NCI-H526 (cell line): ENCODE measurements around the gene TARDBP.
"Not testable (repeated sequence)": the region's sequence is repeated elsewhere in the genome, so short reads cannot be mapped to it uniquely, and the experiment has no call there.

Source experiments
- DNase-seq, 2 experiments: peaks; one replicate each; lab custom pipeline; 2025; lab: John Stamatoyannopoulos, UW

TARDBP gene

DNA sequence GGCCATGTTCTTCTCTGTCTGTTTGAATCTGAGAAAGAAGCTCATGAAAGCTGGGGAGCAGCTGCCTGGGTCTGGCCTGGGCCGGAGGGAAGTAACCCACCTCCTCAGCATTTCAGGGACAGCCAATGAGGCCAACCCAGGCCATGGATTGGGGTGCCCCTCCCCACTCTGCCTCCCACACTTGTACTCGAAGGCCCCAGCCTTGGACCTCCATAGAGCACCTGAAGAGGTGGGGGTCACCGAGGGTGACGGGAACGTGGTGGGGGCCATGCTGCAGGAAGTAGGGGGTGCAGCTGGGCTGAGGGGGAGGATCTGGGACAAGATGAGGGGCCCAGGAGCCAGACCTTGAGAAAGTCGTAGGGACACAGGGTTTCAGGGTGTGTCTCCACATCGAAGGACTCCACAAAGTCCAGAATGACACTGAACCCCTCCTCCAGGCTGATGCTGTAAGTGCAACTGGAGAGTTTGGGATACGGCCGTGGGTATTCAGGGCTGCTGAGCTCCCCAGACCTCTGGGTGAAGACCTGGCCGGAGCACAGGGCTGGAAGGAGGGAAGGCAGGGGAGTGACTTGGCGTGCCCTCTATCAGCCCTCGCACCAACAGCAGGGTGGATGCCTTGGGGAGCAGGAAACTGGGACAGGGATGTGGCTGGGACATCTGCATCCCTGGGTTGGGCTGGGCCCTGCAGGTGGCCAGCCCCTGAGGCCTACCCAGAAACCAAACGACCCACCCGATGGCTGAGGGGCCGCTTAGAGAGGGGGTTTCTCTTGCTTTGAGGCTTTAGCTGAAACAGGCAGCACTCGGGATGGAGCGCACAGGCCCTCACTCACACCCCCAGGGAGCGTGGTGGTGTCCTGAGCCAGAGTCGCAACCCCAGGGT, 30.8 kb downstream of the TARDBP start:
- no peak for DNase-seq

DNA sequence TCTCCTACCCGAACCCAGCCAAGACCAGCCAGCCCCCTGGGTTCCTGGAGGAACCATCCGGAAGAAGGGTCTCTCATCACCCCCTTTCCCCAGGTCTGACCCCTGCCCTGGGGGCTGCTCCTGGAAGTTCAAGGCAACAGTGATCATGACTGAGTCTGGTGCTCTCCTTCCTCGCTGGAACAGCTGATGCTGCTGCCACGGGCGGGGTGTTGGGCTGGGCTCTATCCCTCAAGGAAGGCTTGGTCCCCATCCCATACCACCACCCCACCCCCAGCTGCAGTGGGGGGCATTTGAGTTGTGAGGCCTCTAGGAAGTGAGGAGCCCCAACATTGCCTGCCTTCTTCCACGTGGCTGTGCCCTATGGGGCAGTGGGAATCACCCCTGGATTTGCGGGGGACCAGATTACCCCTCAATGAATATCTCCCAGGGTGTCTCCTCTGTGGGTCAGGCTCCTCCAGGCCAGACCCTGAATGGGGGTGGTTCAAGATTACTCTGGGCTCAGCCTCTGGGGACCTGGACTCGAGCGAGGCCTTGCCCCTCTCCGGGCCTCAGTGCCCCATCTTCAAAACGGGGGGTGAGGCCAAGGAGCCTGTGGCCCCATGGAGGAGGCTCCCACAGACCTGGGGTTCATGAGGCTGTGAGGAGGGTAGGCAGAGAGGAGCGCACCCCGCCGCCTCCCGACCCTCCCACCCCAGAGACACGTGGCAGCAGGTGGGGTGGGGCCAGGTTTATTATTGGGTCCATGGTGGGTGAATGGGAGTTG, 31.8 kb downstream of the TARDBP start:
- DNase-seq = no peak

DNA sequence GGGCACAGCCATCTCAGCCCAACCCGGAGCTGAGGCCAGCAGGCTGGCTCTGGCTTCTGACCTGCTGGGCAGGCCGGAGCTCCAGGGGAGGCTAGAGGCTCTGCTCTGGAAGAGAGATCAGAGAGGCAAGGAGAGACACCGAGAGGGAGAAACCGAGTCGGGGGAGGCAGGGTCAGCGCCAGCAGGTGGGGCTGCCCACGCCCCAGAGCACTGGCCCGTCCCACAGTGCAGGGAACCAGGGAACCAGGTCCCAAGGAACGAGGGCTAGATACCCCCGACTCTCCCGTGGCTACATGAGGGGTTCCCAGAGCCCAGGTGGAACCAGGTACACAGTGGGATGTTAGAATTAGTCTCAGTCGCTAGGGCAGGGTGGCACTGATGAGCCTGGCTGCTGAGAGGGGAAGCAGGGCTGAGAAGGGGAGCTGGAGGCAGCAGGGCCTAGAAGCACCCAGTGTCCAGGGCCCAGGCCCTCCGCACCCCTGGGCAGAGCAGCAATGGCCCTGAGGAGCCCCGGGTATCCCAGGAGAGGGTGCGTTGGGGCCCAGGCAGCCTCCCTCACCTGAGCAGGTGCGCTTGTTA, 32.5 kb downstream of the TARDBP start:
- no peak for DNase-seq

DNA sequence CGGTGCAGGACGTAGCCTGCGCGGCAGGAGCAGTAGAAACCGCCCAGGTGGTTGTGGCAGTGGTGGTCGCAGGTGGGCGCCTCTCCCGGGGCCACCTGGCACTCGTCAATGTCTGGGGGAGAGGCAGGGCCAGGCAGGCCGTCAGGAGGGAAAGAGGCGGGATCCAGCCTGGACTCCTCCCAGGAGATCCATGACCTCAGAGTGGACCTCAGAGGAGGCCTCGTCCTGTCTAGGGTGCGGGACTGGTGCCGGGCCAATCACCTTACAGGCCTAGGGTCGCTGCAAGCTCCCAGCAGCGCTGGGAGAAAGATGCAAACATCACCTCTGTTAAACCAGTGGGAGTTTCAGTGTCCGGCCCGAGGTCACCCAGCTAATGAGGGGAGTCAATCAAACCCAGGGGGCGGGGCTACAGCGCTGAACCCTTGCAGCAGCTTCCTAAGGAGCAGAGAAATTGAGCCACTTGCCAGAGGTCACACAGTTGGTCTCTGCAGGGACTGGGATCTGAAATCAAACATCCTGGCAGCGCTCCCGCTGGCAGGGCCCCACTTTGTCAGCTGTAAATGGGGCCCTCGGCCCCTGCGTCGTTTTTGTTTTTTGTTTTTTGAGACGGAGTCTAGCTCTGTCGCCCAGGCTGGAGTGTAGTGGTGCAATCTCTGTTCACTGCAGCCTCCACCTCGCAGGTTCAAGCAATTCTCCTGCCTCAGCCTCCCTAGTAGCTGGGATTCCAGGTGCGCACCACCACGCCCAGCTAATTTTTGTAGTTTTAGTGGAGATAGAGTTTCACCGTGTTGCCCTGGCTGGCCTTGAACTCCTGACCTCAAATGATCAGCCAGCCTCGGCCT, 33.2 kb downstream of the TARDBP start:
- peak in 1 of 2 experiments; percentile 22 for DNase-seq

DNA sequence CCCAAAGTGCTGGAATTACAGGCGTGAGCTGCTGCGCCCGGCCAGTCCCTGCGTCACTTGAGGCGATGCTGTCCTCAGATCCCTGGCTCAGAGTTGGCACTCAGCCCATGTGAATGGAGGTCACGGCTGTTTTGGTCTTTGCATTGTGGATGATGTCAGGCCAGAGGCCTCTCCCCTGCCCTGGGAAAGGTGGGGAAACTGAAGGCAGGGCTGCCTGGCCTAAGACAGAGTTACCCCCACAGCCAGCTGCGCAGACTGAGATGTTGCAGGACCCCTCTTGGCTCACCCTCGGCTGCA, 33.8 kb downstream of the TARDBP start:
- DNase-seq = no peak

DNA sequence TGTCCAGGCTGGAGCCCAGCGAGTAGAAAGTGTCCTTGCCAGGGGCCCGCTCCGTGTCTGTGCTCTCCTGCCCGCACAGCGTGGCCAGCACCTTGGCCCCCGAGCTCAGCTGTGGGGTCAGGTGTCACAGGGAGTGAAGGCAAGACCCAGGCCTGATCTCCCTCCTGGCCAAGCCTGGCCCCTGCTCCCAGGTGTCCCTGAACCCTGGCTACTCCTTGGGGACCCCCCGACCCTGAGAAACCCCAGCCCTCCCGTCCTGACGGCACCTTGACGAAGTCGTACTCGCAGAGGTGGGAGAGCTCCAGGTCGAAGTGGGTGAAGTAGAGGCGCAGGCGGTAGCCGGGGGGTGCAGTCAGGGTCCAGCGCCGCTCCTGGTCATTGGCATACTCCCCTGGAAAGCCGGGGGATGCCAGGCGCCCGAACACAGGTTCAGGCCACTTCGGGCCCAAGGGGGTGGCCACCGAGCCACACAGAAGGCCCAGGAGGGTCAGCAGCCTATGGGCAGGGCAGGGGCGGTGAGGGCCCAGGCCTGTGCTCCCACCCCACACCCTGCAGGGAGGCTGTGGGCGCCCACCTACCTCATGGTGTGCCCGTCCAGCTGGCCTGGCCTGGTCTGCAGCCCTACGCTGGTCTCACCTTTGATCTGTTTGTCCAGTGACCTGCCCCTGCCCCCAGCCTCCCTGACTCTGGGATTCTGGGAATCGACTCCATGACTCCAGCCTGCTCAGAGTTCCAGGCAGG, 34.3 kb downstream of the TARDBP start, which contains the start of gene MASP2:
TSS of gene MASP2 (minus strand) at position 615 of the 741 bp plus-strand sequence. CDS start at position 583, 32 bp downstream.
- no peak for DNase-seq

DNA sequence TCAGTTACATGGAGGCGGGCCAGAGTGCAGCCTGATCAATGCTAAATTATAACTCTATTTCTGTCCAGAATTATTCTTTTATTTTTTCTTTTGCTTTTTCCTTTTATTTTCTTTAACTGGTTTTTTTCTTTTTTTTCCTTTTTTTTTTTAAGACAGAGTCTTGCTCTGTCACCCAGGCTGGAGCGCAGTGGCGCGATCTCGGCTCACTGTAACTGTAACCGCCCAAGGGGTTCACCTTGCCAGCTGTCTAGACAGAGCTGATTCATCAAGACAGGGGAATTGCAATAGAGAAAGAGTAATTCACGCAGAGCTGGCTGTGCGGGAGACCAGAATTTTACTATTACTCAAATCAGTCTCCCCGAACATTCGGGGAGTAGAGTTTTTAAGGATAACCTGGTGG, 38.7 kb downstream of the TARDBP start:
- DNase-seq = not testable (repeated sequence)

DNA sequence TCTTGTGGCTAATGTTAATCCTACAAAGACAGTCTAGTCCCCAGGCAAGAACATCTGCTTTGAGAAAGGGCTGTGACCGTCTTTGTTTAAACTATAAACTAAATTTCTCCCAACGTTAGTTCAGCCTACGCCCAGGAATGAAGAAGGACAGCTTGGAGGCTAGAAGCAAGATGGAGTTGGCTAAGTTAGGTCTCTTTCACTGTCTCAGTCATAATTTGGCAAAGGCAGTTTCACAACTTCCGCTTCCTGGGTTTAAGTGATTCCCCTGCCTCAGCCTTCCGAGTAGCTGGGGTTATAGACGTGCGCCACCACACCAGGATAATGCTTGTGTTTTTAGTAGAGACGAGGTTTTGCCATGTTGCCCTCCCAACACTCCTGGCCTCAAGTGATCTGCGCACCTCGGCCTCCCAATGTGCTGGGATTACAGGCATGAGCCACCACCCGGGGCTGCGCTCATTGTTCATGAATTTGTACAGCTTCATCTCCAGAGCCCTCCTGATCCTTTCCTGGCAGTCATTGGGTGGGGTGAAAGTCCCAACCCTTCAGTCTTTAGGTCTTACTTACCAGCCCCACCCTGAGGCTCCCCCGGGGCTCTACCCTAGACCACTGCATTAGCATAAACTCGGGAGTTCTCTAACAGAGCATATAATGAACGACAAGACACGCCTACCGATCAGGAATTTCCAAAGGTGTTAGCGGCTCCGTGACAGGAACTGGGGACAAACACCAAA, 39.5 kb downstream of the TARDBP start:
- peak in 1 of 2 experiments; percentile 26 for DNase-seq

DNA sequence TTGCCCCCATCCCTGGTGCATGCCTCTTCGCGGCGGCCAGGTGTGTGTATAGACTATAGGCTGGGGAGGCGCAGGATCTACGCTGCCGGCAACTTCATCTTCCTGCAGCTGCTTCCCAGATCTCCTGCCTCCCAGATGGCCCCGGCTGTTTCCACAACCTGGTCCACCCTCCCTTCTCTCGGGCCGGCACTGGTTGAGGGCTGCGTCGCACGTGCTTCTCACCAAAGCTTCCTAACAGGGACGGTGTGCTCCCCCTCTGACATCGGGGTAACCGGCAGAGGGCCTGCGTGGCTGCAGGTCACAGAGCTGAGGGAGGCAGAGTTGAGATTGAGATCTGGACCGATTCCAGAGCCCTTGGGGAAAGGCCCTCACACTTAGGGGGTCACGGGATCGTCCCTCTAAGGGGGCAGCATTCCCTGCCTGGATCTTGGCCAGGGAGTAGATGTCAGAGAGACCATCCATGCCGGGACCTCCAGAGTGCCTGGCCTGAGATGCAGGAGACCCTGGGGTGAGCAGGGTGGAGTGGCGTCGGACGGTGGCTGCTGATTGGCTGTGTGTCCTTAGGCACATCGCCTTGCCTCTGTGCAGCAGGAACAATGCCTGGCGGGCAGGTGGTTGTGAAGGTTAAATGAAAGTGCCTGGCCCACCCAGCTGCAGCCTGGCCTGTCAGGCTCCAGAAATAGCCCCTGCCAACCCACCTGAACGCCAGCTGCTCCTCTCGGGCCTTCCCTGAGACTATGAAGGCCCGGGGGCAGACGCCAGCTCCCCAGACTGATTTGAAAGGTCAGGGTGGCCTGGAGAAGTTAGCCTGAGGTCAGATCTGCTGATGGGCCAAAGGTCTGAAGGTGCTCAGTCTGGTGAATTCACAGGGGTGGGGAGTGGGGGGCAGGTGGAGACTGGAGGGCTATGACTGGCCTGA, 40.6 kb downstream of the TARDBP start:
- peak in 1 of 2 experiments; percentile 46 for DNase-seq

DNA sequence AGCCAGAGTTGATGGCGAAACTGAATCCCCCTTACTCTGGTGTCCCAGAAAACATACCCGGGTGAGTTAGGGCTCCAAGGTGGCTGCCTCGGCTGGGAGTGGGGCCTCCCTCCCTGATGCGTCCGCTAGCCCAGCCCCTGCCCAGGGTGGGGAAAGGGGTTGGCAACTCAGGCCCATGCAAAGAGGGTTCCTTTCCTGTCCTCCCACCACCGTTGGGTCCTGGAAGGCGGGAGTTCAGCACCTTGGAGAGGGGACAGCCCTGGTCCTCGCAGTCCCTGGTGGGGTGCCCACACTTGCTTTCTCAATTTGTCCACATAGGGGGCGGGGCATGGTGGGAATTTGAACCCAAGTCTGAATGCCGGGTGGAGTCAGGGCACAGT, 41.3 kb downstream of the TARDBP start:
- no peak for DNase-seq

DNA sequence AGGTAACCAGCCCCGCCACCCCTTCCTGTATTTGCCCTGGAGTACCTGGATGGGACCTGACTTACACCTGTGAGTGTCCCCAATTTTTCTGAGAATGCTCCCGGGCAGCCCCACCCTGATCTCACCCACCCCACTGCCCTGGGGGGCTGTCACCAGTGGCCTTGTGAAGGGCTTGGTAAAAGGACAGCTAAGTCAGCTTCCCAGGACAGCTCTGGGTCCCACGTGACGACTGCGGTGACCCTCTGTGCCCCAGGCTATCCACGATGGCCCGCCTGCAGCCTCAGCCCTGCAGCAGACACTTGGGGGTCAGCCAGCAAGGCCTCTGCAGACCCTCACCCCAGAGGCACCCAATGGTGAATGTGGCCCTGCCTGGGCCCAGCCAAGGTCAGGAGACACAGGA, 41.7 kb downstream of the TARDBP start:
- no peak for DNase-seq

DNA sequence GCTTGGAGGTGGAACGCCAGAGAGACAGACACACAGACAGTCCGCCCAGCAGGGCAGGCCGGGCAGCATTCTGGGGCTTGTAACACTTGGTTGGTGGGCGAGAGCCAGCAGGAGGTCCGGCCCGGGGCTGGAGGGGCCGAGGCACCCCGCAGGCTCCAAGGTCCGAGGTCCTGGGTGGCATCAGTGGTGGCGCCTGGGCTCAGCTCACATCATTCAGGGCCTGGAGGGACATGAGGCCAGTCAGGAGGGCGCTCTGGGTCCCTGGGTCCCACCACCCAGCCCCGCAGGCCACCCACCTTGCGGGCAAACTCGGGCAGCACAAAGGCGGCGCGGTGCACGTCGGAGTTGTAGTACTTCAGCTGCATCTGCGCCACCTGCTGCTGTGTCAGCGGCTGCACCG, 42.2 kb downstream of the TARDBP start:
- DNase-seq = no peak

DNA sequence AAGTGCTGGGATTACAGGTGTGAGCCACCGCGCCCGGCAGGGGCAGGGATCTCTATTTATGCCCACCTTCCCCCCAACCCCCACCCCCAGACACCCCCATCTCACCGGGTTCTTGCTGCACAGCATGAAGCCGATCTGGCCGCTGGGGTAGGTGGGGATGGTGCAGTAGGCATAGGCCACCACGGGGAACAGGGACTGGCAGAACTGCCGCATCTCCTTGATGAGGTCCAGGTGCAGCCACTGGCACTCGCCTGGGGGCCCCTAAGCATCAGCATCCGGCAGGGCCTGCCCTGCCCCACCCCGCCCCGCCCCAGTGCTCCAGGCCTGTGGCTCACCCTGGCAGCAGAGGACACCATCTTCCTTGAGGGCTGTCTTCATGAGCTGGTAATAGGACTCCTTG, 43.2 kb downstream of the TARDBP start:
- no peak for DNase-seq

DNA sequence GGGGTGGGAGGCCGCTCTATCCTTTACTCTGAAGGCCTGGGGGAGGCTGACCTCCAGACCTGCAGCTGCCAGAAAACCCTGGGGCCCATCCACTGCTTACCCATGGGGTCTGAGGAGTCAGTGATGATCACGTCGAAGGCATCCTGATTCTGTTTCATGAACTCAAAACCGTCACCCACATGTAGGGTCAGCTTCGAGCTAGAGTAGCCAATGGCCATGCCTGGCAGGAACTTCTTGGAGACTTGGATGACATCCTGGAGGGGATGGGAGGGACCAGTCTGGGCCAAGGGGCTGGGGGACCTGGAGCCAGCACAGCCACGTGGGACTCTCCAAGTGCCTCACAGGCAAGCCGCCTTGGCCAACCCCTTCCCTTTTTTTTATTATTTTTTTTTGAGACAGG, 44.0 kb downstream of the TARDBP start:
- no peak for DNase-seq

DNA sequence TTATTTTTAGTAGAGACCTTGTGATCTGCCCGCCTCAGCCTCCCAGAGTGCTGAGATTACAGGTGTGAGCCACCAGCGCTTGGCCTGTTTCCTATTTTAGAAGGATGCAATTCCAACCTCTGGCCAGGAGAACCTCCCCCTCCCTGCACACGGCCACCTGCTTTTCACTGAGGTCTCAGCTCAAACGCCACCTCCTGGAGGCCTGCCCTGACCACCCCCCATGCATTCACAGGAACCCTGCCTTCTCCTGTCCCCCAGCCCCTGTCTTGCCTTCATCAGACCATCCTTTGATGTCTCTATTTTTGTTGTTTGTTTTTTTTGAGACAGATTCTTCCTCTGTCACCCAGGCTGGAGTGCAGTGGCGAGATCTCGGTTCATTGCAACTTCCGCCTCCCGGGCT, 45.0 kb downstream of the TARDBP start:
- DNase-seq = no peak

DNA sequence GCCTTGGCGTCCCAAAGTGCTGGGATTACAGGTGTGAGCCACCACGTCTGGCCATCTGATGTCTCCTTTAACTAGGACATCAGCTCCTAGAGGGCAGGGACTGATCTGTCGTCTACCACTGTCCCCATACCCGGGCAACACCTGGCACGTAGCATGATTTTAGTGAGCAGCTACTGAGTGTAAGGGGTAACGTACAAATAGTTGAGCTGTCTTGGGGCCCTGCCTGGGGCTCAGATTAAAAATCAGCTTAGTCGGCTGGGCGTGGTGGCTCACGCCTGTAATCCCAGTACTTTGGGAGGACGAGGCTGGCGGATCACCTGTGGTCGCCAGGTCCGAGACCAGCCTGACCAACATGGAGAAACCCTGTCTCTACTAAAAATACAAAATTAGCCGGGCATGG, 45.6 kb downstream of the TARDBP start:
- DNase-seq = no peak

DNA sequence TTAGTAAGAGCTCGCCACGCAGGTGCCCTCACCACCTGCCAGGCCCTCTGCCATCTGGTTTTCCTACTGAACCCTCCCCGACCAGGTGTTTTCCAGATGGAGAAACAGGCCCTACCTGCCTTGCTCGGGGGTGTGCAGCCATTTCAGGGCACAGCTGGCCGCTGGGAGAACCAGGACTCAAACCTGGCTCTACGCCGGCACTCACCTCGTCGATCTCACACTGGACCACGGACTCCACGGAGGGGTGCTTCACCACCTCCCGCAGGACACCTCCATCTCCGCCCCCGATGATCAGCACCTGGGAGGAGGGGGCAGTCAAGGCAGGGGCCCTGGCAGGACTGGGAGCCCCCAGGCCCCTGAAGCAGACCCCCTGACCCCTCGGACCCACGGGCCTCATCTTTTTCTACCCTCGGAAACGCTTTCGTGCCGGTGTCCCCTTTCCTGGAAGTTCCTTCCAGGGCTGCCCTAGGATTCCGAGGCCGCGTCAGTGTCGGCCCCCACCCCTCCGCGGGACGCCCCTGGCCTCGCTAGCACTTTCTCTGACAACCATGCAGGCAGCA, 46.2 kb downstream of the TARDBP start:
- peak in 1 of 2 experiments; percentile 36 for DNase-seq

DNA sequence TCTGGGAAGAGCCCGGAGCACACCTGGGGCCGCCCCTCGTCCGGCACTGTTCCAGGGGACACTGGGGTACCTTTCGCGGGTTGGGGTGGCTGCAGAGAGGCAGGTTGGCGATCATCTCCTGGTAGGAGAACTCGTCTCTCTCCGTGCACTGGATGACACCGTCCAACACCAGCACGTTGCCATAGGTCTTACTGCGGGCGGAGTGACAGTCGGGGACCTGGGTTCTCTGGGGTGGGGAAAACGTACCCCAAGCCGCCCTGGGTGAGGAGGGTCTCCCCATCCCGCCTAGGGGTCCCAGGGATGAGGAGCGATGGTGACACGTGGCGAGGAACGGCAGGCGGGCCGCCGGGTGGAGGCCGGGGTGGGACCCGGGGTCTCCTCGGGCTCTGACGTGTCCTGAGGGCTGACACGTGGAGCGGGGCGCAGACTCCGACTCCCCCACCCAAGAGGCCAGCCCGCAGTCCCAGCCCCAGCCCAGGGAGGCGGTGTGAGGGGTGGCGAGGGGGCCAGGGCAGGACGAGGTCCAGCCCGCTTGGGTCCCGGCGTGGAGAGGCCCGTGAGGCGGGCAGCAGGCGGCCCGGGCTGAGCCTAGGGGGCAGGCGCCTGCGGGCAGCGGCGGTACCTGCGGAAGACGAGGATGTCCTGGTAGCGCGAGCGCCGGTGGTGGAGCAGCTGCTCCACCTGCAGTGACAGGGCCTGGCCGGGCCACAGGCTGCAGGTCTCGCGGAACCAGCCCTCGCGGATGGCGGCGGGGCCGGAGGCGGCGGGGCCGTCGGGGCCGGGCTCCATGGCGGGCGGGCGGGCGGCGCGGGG, 46.9 kb downstream of the TARDBP start:
- peak in 1 of 2 experiments; percentile 62 for DNase-seq
